ENCODE measurements around the gene HNRNPAB. TPM values are rescaled to one million over a fixed set of nuclear protein-coding genes. Genes with fewer than 3 reads are reported as not detected.

Gene HNRNPAB
- total and polyA plus RNA-seq, 2 donors (not counting 3 experiments of a cell fraction or from before 2014, with no cell fraction given) = 207 to 309 TPM

GRCh38 chr5:178248750-178249149 lies 44.4 kb downstream of the HNRNPAB start:
- DNase-seq (ENCODE audit: low read depth, low spot score) (no peak), FAIRE-seq (no peak)
- Histone ChIP-seq H2AFZ (ENCODE audit: low read depth, low read length) (no peak overlapping the region), H4K20me1 (replicated peaks; ENCODE audit: control insufficient read depth, extremely low read depth, insufficient read depth, low read length) (no peaks in the 10 kb centered on the region), H3K27me3 (ENCODE audit: control insufficient read depth in 2 of 2, insufficient read depth in 2 of 2, low read length in 2 of 2) (no peaks in the 10 kb centered on the region), H3K9me1 (replicated peaks; ENCODE audit: control insufficient read depth, extremely low read depth, insufficient read depth, low read length) (no peaks in the 10 kb centered on the region), H3K27ac (ENCODE audit: insufficient read depth, low read depth, low read length) (no peak overlapping the region), H3K4me2 (ENCODE audit: insufficient read depth, low read length) (no peak overlapping the region), H3K79me2 (ENCODE audit: control insufficient read depth, insufficient read depth, low read length) (no peaks in the 10 kb centered on the region), H3K36me3 (ENCODE audit: control insufficient read depth in 2 of 2, extremely low read depth in 1 of 2, insufficient read depth in 2 of 2, low read length in 2 of 2) (no peaks in the 10 kb centered on the region), H3K9ac (replicated peaks; ENCODE audit: extremely low read depth, insufficient read depth, low read length) (no peak overlapping the region), H3K4me1 (ENCODE audit: control insufficient read depth, extremely low read depth, insufficient read depth, low read length) (no peaks in the 10 kb centered on the region), H3K4me3 (replicated peaks in 1 of 3; ENCODE audit: insufficient read depth in 1 of 3, low read depth in 1 of 3, low read length in 3 of 3) (no peak overlapping the region), H3K9me3 (replicated peaks; ENCODE audit: control insufficient read depth, insufficient read depth, low read length) (no peaks in the 10 kb centered on the region)
- dilution Hi-C loops (cut with MboI; ENCODE audit: extremely low pct_ligation_motif_present, low sequenced_read_pairs) = no loop called here
- POLR2A ChIA-PET = no interaction called here
- no TSS peak for BruUV-seq (replicated peaks)
- TF ChIP-seq MYC (IDR thresholded peaks at IDR 0.05; ENCODE audit: low read depth, low read length) (no peak), POLR2AphosphoS5 (IDR thresholded peaks at IDR 0.05; ENCODE audit: insufficient read depth, low read depth, low read length) (no peak), EZH2 (IDR thresholded peaks at IDR 0.05; ENCODE audit: borderline replicate concordance, low read depth, low read length, severe bottlenecking) (no peak), FOS (IDR thresholded peaks at IDR 0.05; ENCODE audit: borderline replicate concordance, insufficient read depth, low read length) (no peak), JUN (IDR thresholded peaks at IDR 0.05; ENCODE audit: borderline replicate concordance, insufficient read depth, insufficient read length, low read depth) (no peak), GATA2 (IDR thresholded peaks at IDR 0.05; ENCODE audit: insufficient read depth, insufficient read length, low read depth, low read length) (no peak), MAX (IDR thresholded peaks at IDR 0.05; ENCODE audit: insufficient read depth, insufficient read length) (no peak), POLR2A (IDR thresholded peaks at IDR 0.05; ENCODE audit: low read depth, low read length) (no peak), CTCF (IDR thresholded peaks at IDR 0.05; ENCODE audit: extremely low read depth in 1 of 2, insufficient read depth in 1 of 2, low read depth in 1 of 2, low read length in 2 of 2) (no peak)
- intact Hi-C loops (cut with micrococcal nuclease) = no loop called here
- CTCF ChIA-PET = interaction anchor here (0.6 to 1.0 kb wide), 2 partner anchors 13 to 14 kb away, joined by 3 to 5 read pairs; no protein-coding TSS in a partner anchor
